ENCODE data around the gene SLAMF9.
"Not testable (repeated sequence)": the region's sequence is repeated elsewhere in the genome, so short reads cannot be mapped to it uniquely, and the experiment has no call there.

The SLAMF9 gene

GRCh38 chr1:159920651-159921050 lies 33.4 kb downstream of the SLAMF9 start:
- DNase-seq (ENCODE audit: low spot score), result no peak

- no peak for DNase-seq (ENCODE audit: low spot score)
Observed at GRCh38 chr1:159920202-159920601, 33.8 kb downstream of the SLAMF9 start.

GRCh38 chr1:159919236-159919865 lies 34.7 kb downstream of the SLAMF9 start:
- DNase-seq (ENCODE audit: low spot score), result no peak

- DNase-seq (ENCODE audit: low spot score), result no peak
Observed at GRCh38 chr1:159918352-159919200, 35.5 kb downstream of the SLAMF9 start.

GRCh38 chr1:159917533-159918351 lies 36.3 kb downstream of the SLAMF9 start:
- no peak for DNase-seq (ENCODE audit: low spot score)

GRCh38 chr1:159916242-159917051 lies 37.6 kb downstream of the SLAMF9 start:
- no peak for DNase-seq (ENCODE audit: low spot score)

- no peak for DNase-seq (ENCODE audit: low spot score)
Observed at GRCh38 chr1:159915571-159916241, 38.3 kb downstream of the SLAMF9 start.

GRCh38 chr1:159914252-159915018 lies 39.6 kb downstream of the SLAMF9 start:
- no peak for DNase-seq (ENCODE audit: low spot score)

- DNase-seq (ENCODE audit: low spot score), result no peak
Observed at GRCh38 chr1:159913451-159914192, 40.4 kb downstream of the SLAMF9 start.

- no peak for DNase-seq (ENCODE audit: low spot score)
Observed at GRCh38 chr1:159911326-159912070, 42.5 kb downstream of the SLAMF9 start.

- no peak for DNase-seq (ENCODE audit: low spot score)
Observed at GRCh38 chr1:159908031-159908940, 45.8 kb downstream of the SLAMF9 start.

- no peak for DNase-seq (ENCODE audit: low spot score)
Observed at GRCh38 chr1:159906960-159907359, 47.1 kb downstream of the SLAMF9 start.

GRCh38 chr1:159904036-159904435 lies 50.0 kb downstream of the SLAMF9 start:
- DNase-seq (ENCODE audit: low spot score), result not testable (repeated sequence)

- DNase-seq (ENCODE audit: low spot score), result no peak
Observed at GRCh38 chr1:159902541-159902940, 51.5 kb downstream of the SLAMF9 start.
